Measurements from ENCODE around the gene RBPJ.

- TF ChIP-seq CTCF (conservative IDR thresholded peaks at IDR 0.05) (peak; percentile 74), EZH2 (IDR thresholded peaks at IDR 0.05; ENCODE audit: low read depth) (no peak)
Observed at GRCh38 chr4:26410385-26411293, 89.8 kb downstream of the RBPJ start.
